ENCODE measurements around the gene NMT2. TPM values are rescaled to one million over a fixed set of nuclear protein-coding genes. Genes with fewer than 3 reads are reported as not detected.

NMT2 gene
- total RNA-seq, 1 donor from 2014 or later = 25.4 TPM

DNA sequence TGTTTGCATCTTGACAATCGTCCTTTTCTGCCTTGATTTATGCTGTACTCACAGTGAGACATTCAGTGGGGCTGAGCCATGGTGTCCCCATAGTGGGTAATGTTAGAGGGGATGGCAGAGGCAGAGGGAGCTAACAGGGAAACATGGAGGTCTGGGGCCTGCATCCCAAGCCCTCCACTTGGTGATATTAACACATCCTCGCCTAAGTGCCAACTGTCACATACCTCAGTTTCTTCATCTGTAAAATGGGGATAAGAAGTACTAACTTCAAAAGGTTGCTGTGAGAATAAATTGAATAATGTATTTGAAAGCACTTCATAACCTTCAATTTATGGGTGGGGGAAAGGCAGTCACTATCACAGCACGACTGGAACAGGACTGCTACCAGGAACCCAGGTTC lies 43.6 kb downstream of the NMT2 start:
- H4K20me1 ChIP-seq (ENCODE audit: low read depth) = no peaks in the 10 kb centered on the region
- no peaks in the 10 kb centered on the region for H3K9me3 Mint-ChIP-seq
- no peak overlapping the region for H3K9ac ChIP-seq
- no peaks in the 10 kb centered on the region for H3K79me2 ChIP-seq (ENCODE audit: low read depth)
- no peaks in the 10 kb centered on the region for H3K27me3 Mint-ChIP-seq (ENCODE audit: insufficient read depth, low read depth)
- H3K4me3 ChIP-seq = no peak overlapping the region
- no peaks in the 10 kb centered on the region for H3K4me1 Mint-ChIP-seq
- H3K27ac Mint-ChIP-seq = no peak overlapping the region
- no peaks in the 10 kb centered on the region for H3K27me3 ChIP-seq
- H3K36me3 Mint-ChIP-seq = peaks cover 23% of the 10 kb centered on the region
- H3K4me2 ChIP-seq = no peak overlapping the region
- H3K36me3 ChIP-seq = no peaks in the 10 kb centered on the region
- no peak for DNase-seq (ENCODE audit: low spot score)
- H3F3A ChIP-seq (ENCODE audit: low read depth) = no peaks in the 10 kb centered on the region
- TF ChIP-seq EZH2phosphoT487 (IDR thresholded peaks at IDR 0.05) = no peak
- TF ChIP-seq, protein P1, sequence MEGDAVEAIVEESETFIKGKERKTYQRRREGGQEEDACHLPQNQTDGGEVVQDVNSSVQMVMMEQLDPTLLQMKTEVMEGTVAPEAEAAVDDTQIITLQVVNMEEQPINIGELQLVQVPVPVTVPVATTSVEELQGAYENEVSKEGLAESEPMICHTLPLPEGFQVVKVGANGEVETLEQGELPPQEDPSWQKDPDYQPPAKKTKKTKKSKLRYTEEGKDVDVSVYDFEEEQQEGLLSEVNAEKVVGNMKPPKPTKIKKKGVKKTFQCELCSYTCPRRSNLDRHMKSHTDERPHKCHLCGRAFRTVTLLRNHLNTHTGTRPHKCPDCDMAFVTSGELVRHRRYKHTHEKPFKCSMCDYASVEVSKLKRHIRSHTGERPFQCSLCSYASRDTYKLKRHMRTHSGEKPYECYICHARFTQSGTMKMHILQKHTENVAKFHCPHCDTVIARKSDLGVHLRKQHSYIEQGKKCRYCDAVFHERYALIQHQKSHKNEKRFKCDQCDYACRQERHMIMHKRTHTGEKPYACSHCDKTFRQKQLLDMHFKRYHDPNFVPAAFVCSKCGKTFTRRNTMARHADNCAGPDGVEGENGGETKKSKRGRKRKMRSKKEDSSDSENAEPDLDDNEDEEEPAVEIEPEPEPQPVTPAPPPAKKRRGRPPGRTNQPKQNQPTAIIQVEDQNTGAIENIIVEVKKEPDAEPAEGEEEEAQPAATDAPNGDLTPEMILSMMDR (IDR thresholded peaks at IDR 0.05) = no peak
- TF ChIP-seq EZH2 (IDR thresholded peaks at IDR 0.05) = no peak
- no peak overlapping the region for H2AFZ ChIP-seq (replicated peaks)
- no peak overlapping the region for H3K4me3 Mint-ChIP-seq
- no peak overlapping the region for H3K27ac ChIP-seq
- no peaks in the 10 kb centered on the region for H3K4me1 ChIP-seq
- H3K9me3 ChIP-seq (ENCODE audit: low read depth) = no peaks in the 10 kb centered on the region

DNA sequence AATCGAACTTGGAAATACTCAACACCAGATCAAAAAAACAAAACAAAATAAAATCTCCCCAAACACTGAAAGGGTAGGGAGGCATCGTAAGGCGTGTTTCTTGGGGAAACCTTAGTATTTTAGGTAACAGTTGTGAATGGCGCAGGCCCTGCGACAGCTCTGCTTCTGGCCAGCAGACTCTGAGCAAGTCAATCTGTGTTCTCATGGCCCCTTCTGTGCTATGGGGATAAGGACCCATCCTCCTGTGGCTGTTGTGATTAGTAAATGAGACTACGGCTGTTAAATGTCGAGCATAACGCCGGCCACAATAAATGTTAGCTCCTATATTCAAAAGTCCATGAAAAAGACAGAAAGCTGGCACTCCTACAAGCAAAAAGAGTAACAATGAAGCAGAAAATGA lies 44.3 kb downstream of the NMT2 start:
- Histone ChIP-seq H3K27me3 (no peaks in the 10 kb centered on the region), H3K36me3 (no peaks in the 10 kb centered on the region), H3K79me2 (ENCODE audit: low read depth) (no peaks in the 10 kb centered on the region), H3K4me1 (no peaks in the 10 kb centered on the region), H2AFZ (replicated peaks) (no peak overlapping the region), H3K27ac (no peak overlapping the region), H3K9ac (no peak overlapping the region), H4K20me1 (ENCODE audit: low read depth) (no peaks in the 10 kb centered on the region), H3K4me3 (no peak overlapping the region), H3K4me2 (no peak overlapping the region), H3F3A (ENCODE audit: low read depth) (no peaks in the 10 kb centered on the region), H3K9me3 (ENCODE audit: low read depth) (no peaks in the 10 kb centered on the region)
- DNase-seq (ENCODE audit: low spot score) = no peak
- no peak overlapping the region for H3K27ac Mint-ChIP-seq
- TF ChIP-seq, protein P1 (IDR thresholded peaks at IDR 0.05) = no peak
- no peak for TF ChIP-seq EZH2phosphoT487 (IDR thresholded peaks at IDR 0.05)
- TF ChIP-seq EZH2 (IDR thresholded peaks at IDR 0.05) = no peak
- H3K4me1 Mint-ChIP-seq = no peaks in the 10 kb centered on the region
- no peaks in the 10 kb centered on the region for H3K9me3 Mint-ChIP-seq
- no peaks in the 10 kb centered on the region for H3K27me3 Mint-ChIP-seq (ENCODE audit: insufficient read depth, low read depth)
- no peak overlapping the region for H3K4me3 Mint-ChIP-seq
- peaks cover 26% of the 10 kb centered on the region for H3K36me3 Mint-ChIP-seq

DNA sequence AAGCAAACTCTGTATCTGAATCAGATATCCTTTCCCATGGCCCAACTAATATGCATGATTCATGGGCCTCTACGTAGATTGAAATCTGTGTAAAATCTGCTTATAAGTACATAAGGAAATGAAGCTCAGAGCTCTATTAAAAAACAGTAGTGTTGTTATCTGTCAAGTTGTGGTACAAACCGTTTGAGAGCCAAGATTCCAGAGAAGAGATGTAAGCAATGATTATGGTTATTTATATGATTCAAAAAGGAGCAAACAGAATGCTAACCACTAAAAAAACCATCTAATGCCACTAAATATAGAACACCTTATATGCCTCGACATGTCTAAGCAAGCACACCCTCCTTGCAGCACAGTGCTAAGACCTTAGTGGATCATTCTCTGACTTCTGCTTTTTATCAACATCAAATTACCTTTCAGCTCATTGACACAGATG lies 44.7 kb downstream of the NMT2 start:
- H3K36me3 Mint-ChIP-seq = peaks cover 30% of the 10 kb centered on the region
- Histone ChIP-seq H3K27ac (no peak overlapping the region), H3F3A (ENCODE audit: low read depth) (no peaks in the 10 kb centered on the region), H3K4me1 (no peaks in the 10 kb centered on the region), H3K27me3 (no peaks in the 10 kb centered on the region), H3K36me3 (no peaks in the 10 kb centered on the region), H3K9ac (no peak overlapping the region), H3K79me2 (ENCODE audit: low read depth) (no peaks in the 10 kb centered on the region), H3K4me3 (no peak overlapping the region), H2AFZ (replicated peaks) (no peak overlapping the region), H3K9me3 (ENCODE audit: low read depth) (no peaks in the 10 kb centered on the region), H3K4me2 (no peak overlapping the region), H4K20me1 (ENCODE audit: low read depth) (no peaks in the 10 kb centered on the region)
- no peaks in the 10 kb centered on the region for H3K27me3 Mint-ChIP-seq (ENCODE audit: insufficient read depth, low read depth)
- H3K27ac Mint-ChIP-seq = no peak overlapping the region
- H3K4me3 Mint-ChIP-seq = no peak overlapping the region
- no peak for DNase-seq (ENCODE audit: low spot score)
- H3K9me3 Mint-ChIP-seq = no peaks in the 10 kb centered on the region
- no peak for TF ChIP-seq EZH2phosphoT487 (IDR thresholded peaks at IDR 0.05)
- no peak for TF ChIP-seq EZH2 (IDR thresholded peaks at IDR 0.05)
- TF ChIP-seq, protein P1 (IDR thresholded peaks at IDR 0.05) = no peak
- no peaks in the 10 kb centered on the region for H3K4me1 Mint-ChIP-seq
